NB4 (cell line): ENCODE data around the gene GMDS.

Experiments
- DNase-seq: peaks from one replicate; pipeline ENCODE4 v3.0.0; 2010; ENCODE audit warnings: low read depth
- H3K4me3 ChIP-seq: one replicate; pipeline ENCODE4 v1.5.1; 2011; ENCODE audit warnings: mild to moderate bottlenecking, low read depth, low read length, moderate library complexity
- MYC ChIP-seq: IDR thresholded peaks from 2 replicates; pipeline ENCODE4 v1.6.1; 2011; ENCODE audit warnings: low read depth, low read length
- POLR2A ChIP-seq: IDR thresholded peaks from 2 replicates; pipeline ENCODE4 v1.6.1; 2011; ENCODE audit warnings: mild to moderate bottlenecking; ENCODE audit not compliant: insufficient read length; ENCODE audit errors: extremely low read depth
- TF ChIP-seq, protein P1 (sequence below): IDR thresholded peaks from one replicate; pipeline ENCODE4 v1.5.1; 2012; ENCODE audit warnings: low read depth, low read length
- TF ChIP-seq, protein P2 (sequence below): IDR thresholded peaks from 2 replicates; pipeline ENCODE4 v1.6.1; 2011; ENCODE audit warnings: low read depth, low read length

GMDS gene

DNA sequence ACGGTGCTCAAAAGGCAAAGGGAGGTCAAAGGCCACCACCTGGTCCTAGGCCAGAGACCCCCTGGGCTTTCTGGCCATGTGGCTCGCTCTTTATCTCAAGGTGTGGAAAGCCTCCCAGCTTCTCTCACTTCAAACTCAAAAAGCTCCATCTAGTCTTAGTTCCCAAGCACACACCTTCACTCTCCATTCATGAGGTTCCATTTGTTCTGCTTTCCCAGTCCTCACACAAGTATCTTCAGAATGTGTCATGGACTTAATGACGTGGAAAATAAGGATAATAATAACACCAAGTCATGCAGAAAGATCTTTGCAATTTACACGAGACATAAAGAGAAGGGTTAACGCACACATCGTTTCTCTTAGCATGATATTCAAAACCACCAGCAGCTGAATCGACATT, 219.3 kb downstream of the GMDS start:
- no peak overlapping the region for H3K4me3 ChIP-seq
- DNase-seq = no peak

DNA sequence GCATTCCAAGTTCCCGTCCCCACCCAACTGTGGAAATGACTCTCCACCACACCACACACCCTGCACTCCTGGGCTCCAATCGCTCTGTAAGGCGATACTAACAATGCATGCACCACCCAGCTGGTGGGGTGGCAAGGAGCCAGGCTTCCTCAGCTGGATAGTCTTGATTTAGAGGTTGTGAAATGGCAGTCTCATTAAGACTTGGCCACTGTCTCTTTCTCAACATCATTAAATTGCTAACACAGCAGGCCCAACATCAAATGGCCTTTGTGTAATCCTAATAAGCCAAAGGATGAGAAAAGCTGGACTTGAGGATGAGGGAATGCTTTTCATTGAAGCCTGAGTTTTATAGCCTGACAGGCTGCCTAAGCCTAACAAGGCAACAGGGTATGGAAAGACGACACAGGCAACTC, 223.7 kb downstream of the GMDS start:
- TF ChIP-seq POLR2A = no peak
- peak; percentile 48 for TF ChIP-seq MYC
- no peak overlapping the region for H3K4me3 ChIP-seq
- DNase-seq = peak; percentile 47

More for the DNA sequence above, 219.3 kb downstream of the GMDS start:
- TF ChIP-seq, protein P1, sequence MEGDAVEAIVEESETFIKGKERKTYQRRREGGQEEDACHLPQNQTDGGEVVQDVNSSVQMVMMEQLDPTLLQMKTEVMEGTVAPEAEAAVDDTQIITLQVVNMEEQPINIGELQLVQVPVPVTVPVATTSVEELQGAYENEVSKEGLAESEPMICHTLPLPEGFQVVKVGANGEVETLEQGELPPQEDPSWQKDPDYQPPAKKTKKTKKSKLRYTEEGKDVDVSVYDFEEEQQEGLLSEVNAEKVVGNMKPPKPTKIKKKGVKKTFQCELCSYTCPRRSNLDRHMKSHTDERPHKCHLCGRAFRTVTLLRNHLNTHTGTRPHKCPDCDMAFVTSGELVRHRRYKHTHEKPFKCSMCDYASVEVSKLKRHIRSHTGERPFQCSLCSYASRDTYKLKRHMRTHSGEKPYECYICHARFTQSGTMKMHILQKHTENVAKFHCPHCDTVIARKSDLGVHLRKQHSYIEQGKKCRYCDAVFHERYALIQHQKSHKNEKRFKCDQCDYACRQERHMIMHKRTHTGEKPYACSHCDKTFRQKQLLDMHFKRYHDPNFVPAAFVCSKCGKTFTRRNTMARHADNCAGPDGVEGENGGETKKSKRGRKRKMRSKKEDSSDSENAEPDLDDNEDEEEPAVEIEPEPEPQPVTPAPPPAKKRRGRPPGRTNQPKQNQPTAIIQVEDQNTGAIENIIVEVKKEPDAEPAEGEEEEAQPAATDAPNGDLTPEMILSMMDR = no peak
- TF ChIP-seq POLR2A = no peak

DNA sequence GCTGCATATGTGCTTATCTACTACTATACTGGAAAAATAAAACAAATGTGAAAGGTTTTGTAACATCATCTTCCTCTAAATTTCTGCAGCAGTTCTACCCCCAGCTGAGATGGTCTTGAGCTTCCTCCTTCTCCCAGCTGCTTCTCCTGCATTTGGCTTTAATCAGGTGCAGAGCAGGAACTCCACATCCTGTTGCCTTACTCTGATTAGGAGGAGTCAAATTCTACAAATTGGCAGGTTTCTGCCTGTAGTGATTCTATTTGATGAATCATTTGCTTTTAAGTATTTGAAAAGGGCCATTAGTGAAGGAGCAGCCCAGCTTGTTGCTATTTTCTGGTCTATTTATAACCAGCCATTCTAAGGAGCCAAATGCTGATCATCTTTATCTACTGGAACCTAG, 224.5 kb downstream of the GMDS start:
- no peak overlapping the region for H3K4me3 ChIP-seq
- DNase-seq = peak; percentile 80
- TF ChIP-seq, protein P1 = no peak
- TF ChIP-seq MYC = no peak
- TF ChIP-seq POLR2A = no peak
- TF ChIP-seq, protein P2, sequence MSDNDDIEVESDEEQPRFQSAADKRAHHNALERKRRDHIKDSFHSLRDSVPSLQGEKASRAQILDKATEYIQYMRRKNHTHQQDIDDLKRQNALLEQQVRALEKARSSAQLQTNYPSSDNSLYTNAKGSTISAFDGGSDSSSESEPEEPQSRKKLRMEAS = no peak

DNA sequence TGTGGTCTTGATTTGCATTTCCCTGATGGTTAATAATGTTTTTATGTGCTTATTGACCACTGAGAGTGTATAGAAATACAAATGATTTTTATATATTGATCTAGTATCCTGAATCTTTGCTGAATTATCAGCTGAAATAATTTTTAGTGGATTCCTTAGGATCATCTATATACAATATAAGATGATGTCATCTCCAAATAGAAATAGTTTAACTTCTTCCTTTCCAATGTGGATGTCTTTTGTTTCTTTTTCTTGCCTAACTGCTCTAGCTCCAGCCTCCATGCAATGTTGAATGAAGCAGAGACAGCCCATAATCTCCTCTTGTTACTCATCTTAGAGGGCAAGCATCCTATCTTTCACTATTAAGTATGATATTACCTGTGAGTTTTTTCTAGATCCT, 226.4 kb downstream of the GMDS start:
- TF ChIP-seq POLR2A = no peak
- TF ChIP-seq, protein P2 = no peak
- TF ChIP-seq, protein P1 = no peak
- H3K4me3 ChIP-seq = no peak overlapping the region
- no peak for DNase-seq

DNA sequence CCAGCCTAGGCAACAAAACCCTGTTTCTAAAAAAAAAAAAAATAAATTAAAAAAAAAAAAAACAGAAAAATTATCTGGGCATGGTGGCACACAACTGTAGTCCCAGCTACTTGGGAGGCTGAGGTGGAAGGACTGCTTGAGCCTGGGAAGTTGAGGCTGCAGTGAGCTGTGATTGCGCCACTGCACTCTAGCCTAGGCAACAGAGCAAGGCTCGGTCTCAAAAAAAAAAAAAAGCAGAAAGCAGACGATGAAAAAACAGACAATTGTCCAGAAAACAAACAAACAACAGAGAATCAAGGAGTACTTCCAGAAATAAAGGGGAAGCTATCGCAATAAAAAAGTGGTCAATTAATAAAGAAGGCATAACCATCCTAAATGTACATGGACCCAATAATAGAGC, 229.4 kb downstream of the GMDS start:
- TF ChIP-seq POLR2A (no peak), MYC (no peak)
- TF ChIP-seq, protein P2 = no peak
- H3K4me3 ChIP-seq = no peak overlapping the region
- no peak for DNase-seq

DNA sequence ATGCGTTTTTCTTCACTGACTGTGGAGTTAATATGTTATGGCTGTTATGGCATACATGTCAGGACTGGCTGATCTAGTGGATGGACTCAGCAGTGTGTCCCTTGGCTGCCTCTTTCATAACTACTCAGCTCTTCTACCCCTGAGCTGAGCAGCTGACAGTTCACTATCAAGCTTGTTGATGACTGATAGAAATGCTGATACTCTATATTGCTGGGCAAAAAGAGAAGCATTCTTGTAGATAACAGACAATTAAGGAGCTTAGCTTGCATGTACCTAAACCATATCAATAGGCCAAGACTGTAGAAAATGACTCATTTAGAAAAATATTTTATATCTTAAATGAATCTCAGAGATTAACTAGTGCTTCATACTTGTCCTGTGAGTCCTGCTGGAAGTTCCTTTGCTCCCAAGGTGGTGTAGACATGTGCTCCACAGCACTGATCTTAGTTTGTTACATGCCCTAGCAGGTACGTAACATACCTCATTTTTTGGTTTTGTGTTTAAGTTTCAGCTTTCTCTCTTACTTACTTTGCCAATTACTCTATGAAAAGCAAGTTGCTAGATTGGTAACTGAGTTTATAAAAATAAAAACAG, 236.9 kb downstream of the GMDS start:
- no peak overlapping the region for H3K4me3 ChIP-seq
- DNase-seq = no peak
- TF ChIP-seq, protein P2 = no peak

DNA sequence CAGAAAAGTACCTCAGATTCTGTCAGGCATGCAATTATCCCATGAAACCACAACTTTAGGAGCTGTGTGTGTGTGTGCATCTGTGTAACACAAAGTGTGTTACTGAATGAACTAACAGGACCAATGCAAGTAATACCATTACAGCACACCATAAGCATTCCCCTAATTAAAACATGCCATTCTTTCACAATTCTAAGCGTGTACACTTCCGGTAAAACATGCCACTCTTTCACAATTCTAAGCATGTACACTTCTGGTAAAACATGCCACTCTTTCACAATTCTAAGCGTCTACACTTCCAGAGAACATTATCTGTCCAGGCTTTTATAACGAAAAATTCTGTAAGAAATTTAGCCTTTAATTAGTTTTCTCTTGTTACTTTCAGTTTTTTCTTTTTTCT, 238.2 kb downstream of the GMDS start:
- H3K4me3 ChIP-seq = no peak overlapping the region
- TF ChIP-seq MYC = no peak
- TF ChIP-seq, protein P1 = no peak
- no peak for DNase-seq

DNA sequence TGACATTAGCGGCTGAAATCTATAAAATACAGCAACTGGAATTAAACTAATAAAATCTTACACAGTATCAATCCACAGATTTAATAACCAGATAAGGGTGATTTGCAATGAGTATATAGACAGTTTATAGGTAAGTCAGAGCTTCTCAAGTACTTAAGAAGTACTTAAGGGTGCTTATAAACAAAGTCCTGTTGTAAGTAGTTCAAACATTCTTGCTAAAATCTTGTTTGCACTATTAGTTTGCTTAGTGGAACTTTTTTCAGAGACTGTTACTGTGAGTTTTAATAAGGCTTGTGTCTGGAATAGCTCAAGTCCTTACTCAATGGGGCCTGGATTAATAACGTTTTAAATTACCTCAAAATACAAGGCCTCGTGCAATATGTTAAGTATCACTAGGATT, 240.5 kb downstream of the GMDS start:
- TF ChIP-seq POLR2A (no peak), MYC (no peak)
- TF ChIP-seq, protein P2 = no peak
- TF ChIP-seq, protein P1 = no peak
- DNase-seq = no peak
- H3K4me3 ChIP-seq = no peak overlapping the region
